BJ (cell line): ENCODE data around the gene TFDP2. TPM values are rescaled to one million over a fixed set of nuclear protein-coding genes. Genes with fewer than 3 reads are reported as not detected.
"Not testable (repeated sequence)": the region's sequence is repeated elsewhere in the genome, so short reads cannot be mapped to it uniquely, and the experiment has no call there.

ENCODE experiments used
- CTCF ChIA-PET: fragments of 350-600 bp; formaldehyde crosslinking; extraction: SDS; loops from one replicate; lab custom pipeline; 2021; ENCODE audit warnings: antibody characterized with exemption, inconsistent platforms; lab: Yijun Ruan, JAX
- POLR2A ChIA-PET: fragments of 300-600 bp; sonication (Branson Sonifier 250); formaldehyde crosslinking; extraction: SDS; loops from one replicate; lab custom pipeline; 2021; ENCODE audit warnings: antibody characterized with exemption; lab: Charles Lee
- DNase-seq: peaks from one replicate; pipeline ENCODE4 v3.0.0-alpha.2; 2011; ENCODE audit warnings: low read depth
- H3K27me3 ChIP-seq: 2 replicates; pipeline ENCODE4 v1.6.0; 2011; ENCODE audit warnings: low read length; ENCODE audit not compliant: control insufficient read depth, insufficient read depth
- H3K36me3 ChIP-seq: 2 replicates; pipeline ENCODE4 v1.5.1; 2011; ENCODE audit warnings: low read length; ENCODE audit not compliant: control insufficient read depth, insufficient read depth
- H3K4me3 ChIP-seq: 2 replicates; pipeline ENCODE4 v1.5.1; 2011; ENCODE audit warnings: low read depth, mild to moderate bottlenecking, control low read depth, low read length
- polyA plus RNA-seq: library from polyadenylated mRNA; depleted of rRNA; stranded (reverse); fragments of >200 nt; gene quantifications from 2 replicates; pipeline ENCODE4 v1.2.3, GENCODE V29; 2011
- TF ChIP-seq, protein P1 (sequence below): IDR thresholded peaks from 2 replicates; pipeline ENCODE4 v1.5.1; 2011; ENCODE audit warnings: low read depth, mild to moderate bottlenecking, control low read depth, inconsistent platforms, low read length, moderate library complexity; ENCODE audit not compliant: insufficient read depth

Gene TFDP2
- polyA plus RNA-seq, 1 experiment: 10.9 TPM

DNA sequence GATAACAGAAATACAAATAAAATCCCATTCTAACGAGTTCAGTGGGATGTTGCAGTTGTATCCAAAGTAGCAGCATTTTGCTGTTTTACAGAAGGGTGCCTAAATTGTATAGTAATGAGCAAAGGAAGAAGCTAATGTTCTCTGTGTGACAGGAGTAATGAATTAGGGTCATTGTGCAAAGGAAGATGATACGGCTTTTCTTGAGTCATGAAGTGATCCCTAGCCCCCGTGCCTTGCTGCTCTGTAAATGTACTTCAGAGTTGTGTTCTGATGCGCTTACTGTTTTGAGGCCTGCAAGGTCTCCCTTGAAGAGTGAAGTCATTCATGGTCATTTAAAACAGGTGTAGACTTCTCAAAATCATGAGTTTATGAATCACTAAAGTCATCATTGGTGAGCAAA, 235.0 kb downstream of the TFDP2 start:
- Histone ChIP-seq H3K36me3 (peaks cover 2% of the 10 kb centered on the region), H3K4me3 (no peak overlapping the region), H3K27me3 (no peaks in the 10 kb centered on the region)
- TF ChIP-seq, protein P1, sequence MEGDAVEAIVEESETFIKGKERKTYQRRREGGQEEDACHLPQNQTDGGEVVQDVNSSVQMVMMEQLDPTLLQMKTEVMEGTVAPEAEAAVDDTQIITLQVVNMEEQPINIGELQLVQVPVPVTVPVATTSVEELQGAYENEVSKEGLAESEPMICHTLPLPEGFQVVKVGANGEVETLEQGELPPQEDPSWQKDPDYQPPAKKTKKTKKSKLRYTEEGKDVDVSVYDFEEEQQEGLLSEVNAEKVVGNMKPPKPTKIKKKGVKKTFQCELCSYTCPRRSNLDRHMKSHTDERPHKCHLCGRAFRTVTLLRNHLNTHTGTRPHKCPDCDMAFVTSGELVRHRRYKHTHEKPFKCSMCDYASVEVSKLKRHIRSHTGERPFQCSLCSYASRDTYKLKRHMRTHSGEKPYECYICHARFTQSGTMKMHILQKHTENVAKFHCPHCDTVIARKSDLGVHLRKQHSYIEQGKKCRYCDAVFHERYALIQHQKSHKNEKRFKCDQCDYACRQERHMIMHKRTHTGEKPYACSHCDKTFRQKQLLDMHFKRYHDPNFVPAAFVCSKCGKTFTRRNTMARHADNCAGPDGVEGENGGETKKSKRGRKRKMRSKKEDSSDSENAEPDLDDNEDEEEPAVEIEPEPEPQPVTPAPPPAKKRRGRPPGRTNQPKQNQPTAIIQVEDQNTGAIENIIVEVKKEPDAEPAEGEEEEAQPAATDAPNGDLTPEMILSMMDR: no peak
- DNase-seq: no peak
- POLR2A ChIA-PET: no interaction called here
- CTCF ChIA-PET: interaction anchor here (0.9 to 1.9 kb wide), 6 partner anchors 8 to 334 kb away, joined by 3 to 8 read pairs (median 4); no protein-coding TSS in a partner anchor

DNA sequence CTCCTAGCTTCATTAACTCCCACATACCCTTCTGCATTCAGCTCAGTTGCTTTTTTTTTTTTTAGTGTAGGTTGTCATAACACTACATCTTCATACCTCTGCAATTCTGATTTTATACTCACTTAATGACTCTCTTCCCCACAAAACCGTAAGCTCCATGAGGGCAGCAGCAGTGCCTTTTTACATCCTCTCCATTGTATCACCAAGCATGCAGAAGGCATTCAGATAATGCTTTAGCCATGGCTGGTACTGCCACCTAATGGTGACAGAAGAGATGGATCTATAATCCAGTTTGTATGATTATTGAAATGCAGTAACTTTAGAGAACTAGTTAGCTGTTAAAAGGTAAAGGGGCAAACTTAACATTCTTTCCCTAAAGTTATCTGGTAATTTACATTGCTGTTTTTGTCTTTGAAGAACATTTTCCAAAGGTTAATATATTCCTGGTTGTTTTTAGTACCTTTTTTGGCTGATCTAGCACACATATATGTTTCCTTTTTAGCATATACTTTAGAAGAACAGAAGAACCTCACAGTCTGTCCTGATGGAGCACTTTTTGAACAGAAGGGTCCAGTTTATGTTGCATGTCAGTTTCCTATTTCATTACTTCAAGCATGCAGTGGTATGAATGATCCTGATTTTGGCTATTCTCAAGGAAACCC, 236.1 kb downstream of the TFDP2 start:
- TF ChIP-seq, protein P1: peak; percentile 70
- CTCF ChIA-PET: interaction anchor here (0.6 to 1.9 kb wide), 15 partner anchors 9 to 442 kb away, joined by 3 to 14 read pairs (median 3); partner anchors contain the start of gene ATP1B3
- DNase-seq: no peak

DNA sequence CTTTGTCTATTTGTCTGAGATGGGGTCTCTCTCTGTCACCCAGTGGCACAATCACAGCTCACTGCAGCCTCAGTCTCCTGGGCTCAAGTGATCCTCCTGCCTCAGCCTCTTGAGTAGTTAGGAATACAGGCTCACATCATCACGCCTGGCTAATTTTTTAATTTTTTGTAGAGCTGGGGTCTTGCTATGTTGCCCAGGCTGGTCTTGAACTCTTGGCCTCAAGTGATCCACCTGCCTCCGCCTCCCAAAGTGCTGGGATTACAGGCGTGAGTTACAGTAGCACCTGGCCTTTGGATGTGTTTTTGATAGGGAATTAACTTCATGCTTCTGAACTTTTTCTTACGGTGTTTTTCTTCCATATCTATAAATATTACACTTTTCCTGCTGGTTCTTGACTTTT, 239.4 kb downstream of the TFDP2 start:
- CTCF ChIA-PET: interaction anchor here (0.6 kb wide), 1 partner anchor 119 kb away, joined by 3 read pairs; no protein-coding TSS in a partner anchor
- POLR2A ChIA-PET, H3K4me3 ChIP-seq, H3K36me3 ChIP-seq, H3K27me3 ChIP-seq, DNase-seq: not testable (repeated sequence)

More for the DNA sequence above, 236.1 kb downstream of the TFDP2 start:
- Histone ChIP-seq H3K4me3 (no peak overlapping the region), H3K36me3 (peaks cover 3% of the 10 kb centered on the region), H3K27me3 (no peaks in the 10 kb centered on the region)
- POLR2A ChIA-PET: no interaction called here

DNA sequence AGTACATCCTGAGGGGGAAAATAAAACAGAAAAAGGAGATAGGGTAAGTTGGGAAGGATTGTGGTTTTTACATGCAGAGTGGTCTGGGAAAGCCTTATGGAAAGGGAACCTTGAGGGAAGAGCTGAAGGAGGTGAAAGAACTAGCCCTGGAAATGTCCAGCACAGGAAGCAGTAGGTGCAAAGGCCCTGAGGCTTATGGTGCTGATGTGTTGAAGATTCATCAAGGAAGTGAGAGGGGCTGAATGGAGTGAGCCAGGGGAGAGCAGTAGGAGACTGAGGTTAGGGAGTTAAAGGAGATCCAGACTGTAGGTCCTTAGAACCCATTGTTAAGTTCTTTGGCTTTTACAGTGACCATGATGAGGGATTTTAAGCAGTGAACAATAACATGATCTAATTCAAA, 239.9 kb downstream of the TFDP2 start:
- no peak for DNase-seq
- Histone ChIP-seq H3K27me3 (no peaks in the 10 kb centered on the region), H3K36me3 (peaks cover 5% of the 10 kb centered on the region), H3K4me3 (no peak overlapping the region)
- POLR2A ChIA-PET: no interaction called here
- CTCF ChIA-PET: interaction anchor here (0.6 to 1.6 kb wide), 4 partner anchors 15 to 120 kb away, joined by 3 read pairs; no protein-coding TSS in a partner anchor
- TF ChIP-seq, protein P1: no peak

DNA sequence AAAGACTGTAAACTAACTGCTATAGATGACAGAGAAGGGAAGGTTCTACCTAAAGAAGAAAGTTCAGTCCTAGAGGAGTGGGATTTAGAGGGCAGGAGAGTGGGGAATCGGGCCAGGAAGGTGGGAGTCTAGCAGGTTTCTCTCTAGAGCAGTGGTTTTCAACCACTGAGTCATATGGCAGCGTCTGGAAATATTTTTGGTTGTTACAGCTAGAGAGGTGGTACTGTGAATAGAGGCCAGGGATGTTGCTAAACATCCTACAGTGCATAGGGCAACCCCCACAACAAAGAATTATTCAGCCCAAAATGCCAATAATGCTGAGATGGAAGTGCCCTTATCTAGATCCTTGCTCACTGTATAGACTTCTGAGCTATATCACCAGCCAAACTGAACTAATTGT, 244.2 kb downstream of the TFDP2 start:
- Histone ChIP-seq H3K4me3 (no peak overlapping the region), H3K27me3 (no peaks in the 10 kb centered on the region), H3K36me3 (peaks cover 5% of the 10 kb centered on the region)
- ChIA-PET CTCF (interaction anchor here (3.0 kb wide), 1 partner anchor 8 kb away, joined by 14 read pairs; no protein-coding TSS in a partner anchor), POLR2A (no interaction called here)
- no peak for DNase-seq
- TF ChIP-seq, protein P1: no peak
